Suppressor macrophage treated with lipopolysaccharide for 4 hours (primary cell): ENCODE data around the gene PRND.
"Not testable (repeated sequence)": the region's sequence is repeated elsewhere in the genome, so short reads cannot be mapped to it uniquely, and the experiment has no call there.

Source experiments
- DNase-seq: peaks from one replicate; pipeline ENCODE4 v3.0.0-alpha.2; 2020

The PRND gene

DNA sequence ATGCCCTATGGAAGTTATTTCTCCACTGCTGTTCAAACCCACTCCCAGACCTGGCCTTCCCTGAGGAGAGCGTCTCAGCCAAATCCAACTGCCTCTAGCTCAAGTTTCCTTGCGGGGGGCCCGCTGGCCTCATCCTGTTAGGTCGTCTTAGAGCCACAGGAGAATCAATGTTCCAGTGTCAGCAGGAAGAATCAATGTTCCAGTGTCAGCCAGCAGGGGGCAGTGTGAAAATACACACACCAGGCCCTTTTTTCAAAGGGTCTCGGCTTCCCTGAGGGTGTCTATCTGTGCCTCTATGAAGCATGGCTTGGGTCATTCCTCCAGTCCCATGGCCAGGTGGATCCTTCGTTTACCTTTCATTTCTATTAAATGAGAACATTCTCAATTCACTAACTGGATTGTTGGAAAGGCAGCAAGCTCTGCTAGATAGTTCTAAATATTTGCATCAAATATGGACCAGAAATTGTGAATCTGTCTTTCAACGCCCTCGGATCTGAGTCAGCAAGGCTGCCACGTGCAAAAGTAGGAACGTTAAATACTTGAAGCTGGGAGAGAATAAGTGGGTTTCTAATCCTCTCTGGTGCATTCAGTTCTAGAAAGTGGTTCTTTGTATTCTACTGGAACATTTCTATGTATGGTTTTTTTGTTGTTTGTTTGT lies 19.2 kb downstream of the PRND start:
- peak; percentile 63 for DNase-seq

DNA sequence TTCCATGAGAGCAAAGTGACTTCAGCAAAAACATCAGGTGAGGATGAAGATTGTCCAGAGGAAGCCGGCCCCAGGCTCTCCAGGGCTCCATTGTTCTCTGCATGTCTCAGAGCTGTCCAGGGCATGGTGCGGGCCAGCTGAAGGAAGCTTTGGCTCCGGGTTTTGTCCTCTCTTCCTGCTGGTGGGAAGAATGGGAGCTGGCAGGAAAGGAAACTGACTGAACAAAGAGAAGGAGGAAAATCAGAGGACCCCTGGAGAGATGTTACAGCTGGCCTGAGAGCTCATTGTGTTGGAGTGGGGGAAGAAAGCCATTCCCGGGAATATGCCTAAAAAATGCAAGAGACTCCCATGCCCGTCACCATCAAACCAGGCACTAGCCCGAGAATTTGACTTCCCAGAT lies 27.1 kb downstream of the PRND start:
- DNase-seq, result no peak

GRCh38 chr20:4749326-4749725 lies 27.6 kb downstream of the PRND start:
- DNase-seq, result no peak

DNA sequence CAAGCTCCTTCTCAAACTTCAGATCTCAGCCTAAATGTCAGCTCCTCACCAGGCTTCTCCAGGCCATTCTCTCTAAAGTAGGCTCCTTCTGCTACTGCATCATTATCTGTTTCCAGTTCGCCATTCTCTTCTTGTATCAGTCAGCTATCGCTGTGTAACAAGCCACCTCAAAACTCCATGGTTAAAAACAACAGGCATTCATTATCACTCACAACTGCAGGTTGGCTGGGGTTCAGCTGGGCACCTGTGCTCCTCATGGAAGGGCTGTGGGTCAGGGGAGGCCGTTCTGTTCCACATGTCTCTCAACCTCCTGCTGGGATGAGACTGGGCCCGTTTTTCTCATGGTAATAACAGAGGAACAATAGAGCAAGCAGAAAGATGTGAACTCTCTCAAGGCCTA lies 28.7 kb downstream of the PRND start:
- DNase-seq, result no peak

DNA sequence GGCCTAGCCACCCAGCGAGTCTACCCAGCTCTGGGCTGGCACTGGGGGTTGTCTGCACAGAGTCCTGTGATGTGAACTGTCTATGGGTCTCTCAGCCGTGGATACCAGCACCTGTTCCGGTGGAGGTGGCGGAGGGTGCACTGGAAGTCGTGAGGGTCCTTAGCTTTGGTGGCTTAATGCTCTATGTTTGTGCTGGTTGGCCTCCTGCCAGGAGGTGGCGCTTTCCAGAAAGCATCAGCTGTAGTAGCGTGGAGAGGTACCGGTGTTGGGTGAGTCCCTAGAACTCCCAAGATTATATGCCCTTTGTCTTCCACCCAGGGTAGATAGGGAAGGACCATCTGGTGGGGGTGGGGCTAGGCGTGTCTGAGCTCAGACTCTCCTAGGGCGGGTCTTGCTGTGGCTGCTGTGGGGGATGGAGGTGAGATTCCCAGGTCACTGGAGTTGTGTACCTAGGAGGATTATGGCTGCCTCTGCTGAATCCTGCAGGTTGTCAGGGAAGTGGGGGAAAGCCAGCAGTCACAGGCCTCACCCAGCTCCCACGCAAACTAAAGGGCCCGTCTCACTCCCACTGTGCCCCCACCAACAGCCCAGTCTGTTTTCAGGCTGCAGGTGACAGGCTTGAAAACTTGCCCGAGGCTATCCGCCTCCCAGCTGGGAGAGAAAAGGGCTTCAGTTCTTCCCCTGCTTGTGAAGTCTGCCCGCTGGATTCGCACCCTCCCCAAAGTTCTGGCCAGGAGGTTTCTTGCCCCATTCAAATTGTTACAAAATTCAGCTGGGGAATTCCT lies 37.6 kb downstream of the PRND start:
- not testable (repeated sequence) for DNase-seq

- DNase-seq, result no peak
These were observed 41.6 kb downstream of the PRND start for GRCh38 chr20:4763261-4763660.

DNA sequence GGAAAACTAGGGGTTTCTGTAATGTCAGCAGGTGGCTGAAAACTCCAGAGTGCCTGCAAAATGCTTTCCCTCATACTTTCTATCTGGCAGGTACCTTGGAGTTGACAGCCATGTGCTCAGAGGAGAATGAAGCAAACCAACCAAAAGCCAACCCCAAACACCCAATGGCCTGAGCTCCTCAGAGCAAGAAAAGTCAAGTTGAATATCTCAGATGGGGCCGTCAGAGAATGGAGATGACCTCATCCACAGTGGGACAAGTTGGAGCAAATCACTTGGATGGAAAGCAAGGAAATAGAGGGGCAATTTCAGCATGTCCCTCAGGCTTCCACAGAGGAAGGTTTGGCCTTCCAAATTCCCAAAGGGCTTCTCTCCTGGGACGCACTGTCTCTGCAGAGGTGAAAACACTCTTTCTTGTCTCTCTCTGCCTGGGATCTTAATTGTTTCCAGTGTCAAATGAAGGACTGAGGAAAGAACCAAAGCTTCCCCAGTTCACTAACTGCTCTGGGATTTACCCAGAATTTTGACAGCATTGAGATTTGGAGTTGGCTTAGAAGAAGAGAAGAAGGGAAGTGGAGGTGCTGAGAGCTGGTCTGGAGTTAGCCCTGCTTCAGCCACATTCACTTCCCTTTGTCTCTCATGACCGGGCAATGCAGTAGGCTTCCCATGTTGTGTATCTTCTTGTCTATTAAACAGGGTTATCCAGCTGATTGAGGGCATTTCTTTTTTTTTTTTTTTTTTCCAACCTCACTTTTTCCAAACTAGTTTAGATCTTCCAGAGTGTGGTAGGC lies 42.2 kb downstream of the PRND start:
- DNase-seq, result peak; percentile 78

- DNase-seq, result no peak
These were observed 43.1 kb downstream of the PRND start for GRCh38 chr20:4764805-4765204.

DNA sequence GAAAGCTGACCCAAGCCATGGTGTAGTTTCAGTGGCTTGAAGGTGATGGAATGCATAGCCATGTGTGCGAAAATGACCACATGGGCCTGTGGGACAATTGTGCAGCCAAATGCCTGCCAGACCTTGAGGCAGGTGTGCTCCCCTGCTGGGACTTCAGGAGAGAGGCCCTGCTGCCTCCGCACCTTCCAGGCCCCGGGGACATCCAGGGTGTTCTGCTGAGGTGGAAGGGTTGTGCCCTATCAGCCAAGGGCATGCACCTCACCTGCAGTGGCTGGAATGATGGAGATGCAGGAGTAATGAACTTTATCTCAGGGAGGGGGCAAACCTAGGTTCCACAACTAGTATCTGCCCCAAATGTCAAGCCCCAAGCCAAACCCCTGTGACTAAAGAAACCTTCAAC lies 44.0 kb downstream of the PRND start:
- no peak for DNase-seq

DNA sequence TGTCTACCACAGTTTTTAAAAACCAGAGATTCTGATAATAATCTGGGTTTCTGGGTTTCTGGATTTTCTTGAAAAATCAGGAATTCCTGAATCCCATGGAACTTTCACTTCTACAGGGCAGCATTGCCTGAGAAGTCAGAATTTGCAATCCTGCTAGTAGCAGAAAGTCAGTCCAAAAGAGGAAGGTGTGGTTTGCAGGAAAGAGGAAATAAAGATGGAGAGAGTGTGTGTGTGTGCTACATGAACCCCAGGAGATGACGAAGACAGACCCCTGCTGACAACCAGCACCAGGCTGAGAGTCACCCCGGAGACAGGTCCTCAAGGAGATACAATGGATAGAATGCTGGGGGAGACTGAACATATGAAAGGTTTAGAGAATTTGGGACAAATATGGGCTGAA lies 44.9 kb downstream of the PRND start:
- peak; percentile 91 for DNase-seq

DNA sequence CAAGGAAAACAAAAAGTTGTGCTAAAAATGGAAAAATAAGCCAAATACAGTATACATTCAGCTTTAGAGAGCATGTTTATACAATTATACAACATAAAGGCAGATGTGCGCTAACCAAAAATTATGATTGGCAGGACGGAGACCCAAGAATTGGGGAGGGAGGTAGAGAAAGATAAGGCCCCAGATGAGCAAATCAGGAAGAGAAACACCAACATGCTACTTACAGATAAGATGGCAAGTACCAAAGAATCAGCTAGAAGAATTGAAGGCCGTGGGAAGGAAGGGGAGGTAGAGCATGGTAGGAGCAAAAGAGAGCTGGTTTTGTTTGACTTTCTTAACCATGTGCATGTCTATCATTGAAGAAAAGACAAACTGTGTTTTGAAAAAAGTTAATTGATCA lies 45.4 kb downstream of the PRND start:
- DNase-seq, result no peak

GRCh38 chr20:4769328-4769727 lies 47.6 kb downstream of the PRND start:
- DNase-seq, result no peak

DNA sequence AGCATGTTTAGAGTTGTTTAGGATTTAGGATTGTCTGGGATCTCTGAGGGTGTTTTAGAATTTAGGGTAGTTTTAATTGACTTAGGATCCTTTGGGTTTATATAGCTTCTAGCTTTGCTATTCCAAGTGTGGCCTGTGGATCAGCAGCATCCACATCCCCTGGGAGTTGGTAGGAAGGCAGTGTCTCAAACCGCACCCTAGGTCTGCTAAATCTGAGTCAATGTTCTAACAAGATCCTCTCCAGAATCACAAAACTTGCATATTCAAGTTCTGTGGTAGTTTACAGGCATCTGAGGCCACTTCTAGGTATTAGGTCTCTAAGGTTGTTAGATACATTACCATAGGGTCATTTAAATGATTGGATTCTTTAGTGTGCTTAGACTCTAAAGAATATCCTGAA lies 48.3 kb downstream of the PRND start:
- no peak for DNase-seq

- no peak for DNase-seq
These were observed 49.3 kb downstream of the PRND start for GRCh38 chr20:4771004-4771403.

- no peak for DNase-seq
These were observed 50.4 kb downstream of the PRND start for GRCh38 chr20:4772132-4772531.

DNA sequence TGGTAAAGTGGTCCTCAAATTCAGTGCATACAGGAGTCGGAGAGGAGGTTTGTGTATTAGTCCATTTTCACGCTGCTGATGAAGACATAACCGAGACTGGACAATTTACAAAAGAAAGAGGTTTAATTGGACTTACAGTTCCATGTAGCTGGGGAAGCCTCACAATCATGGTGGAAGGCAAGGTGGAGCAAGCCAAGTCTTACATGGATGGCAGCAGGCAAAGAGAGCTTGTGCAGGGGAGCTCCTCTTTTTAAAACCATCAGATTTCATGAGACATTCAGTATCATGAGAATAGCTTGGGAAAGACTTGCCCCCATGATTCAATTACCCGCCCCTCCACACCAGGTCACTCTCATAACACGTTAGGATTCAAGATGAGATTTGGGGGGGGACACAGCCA lies 51.3 kb downstream of the PRND start:
- not testable (repeated sequence) for DNase-seq

DNA sequence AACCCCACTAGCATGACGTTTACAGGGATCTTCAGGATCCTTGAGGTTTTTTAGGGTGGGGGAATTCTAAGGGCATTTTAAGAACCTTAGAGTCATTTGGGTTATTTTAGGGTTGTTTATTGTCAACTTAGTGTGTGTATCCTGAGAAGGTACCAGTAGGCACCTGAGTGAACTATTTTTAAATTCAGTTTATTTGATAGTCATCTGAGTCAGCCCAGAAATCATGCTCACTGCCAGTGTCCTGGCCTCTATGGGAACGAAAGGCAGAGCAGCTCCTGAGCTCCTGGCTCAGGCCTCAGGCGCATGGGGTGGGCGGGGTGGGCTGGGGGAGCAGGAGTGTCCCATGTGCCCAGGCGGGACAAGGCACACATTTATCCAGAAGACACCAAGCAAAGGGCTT lies 52.0 kb downstream of the PRND start:
- no peak for DNase-seq

DNA sequence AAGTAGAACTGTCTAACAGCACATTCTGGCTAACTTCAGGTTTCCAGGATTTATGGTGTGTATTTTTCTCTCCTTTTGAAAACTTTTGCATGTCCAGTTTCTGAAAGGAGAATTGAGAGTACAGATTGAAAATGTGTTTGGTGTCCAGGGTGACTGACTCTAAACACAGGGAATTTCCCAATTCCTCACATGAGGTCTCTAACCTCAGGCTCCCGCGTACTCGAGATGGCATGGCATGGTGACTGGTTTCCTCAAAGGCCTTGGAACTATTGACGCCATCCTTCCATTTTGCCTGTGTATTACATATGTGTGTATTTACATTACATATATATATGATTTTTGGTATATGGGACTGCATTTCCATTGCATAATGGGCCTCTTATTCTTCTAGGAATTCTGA lies 52.5 kb downstream of the PRND start:
- peak; percentile 95 for DNase-seq

DNA sequence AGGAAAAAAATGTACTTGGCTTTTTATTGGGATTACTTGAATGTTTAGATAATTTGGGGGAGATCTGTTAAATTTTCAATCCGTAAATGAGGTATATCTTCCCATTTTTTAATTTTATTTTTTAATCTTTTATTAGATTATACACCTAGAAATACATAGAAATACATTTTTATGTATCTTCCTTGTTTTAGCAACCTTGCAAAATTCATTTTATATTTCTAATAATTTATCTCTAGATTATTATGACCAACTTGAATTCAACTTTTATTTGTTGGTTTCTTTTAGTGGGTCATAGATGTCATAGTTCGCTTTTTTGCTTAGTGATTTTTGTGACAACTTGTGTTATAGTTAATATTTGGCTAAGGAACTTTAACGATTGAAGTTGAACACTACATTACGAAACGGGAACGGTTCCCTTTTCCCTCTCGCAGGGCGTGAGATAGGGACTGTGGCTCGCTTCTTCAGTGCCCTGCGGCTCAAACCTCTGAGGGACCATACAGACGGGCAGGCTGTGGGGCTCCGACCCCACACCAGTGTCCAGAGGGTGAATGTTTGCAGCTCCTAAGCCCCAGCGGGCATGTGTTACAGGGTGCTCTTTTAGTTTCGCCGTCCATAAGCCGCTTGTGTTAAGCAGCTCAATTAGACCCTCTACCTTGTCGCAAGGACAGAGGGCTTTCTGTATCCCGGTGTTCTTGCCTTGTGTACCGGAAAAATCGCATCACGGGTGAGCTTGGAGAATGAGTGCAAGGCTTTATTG lies 53.8 kb downstream of the PRND start:
- DNase-seq, result peak; percentile 71

DNA sequence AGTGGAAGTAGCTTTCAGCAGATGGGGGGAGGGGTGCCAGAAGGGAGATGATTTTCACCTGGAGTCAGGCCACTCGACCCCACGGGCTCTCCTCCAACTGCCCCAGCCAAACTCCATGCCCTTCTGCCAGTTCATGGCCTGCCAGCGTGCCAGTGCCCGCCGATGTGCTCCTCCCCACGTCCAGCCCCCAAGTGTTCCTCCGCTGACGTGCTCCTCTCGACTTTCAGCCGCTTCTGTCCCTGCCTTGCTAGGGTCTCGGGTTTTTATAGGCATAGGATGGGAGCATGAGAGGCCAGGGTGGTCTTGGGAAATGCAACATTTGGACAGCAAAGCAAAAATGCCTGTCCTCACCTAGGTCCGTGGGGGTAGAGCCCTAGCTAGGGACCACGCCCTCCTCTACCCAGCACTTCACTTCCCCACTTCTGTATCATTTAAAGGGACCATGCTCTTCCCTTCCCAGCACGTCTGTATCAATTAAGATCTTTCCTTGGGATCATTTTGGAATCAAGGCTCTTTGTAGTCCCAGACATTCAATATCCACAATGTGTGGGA lies 54.4 kb downstream of the PRND start:
- DNase-seq, result no peak
